Lung microvascular endothelial cell (primary cell): ENCODE data around the gene LYST. TPM values are rescaled to one million over a fixed set of nuclear protein-coding genes. Genes with fewer than 3 reads are reported as not detected.
A peak's percentile ranks its signal among the peaks of the same experiment; 100 is the strongest.
"Not testable (repeated sequence)": the region's sequence is repeated elsewhere in the genome, so short reads cannot be mapped to it uniquely, and the experiment has no call there.

Experiments used
- DNase-seq, 2 donors: peaks; one replicate each; pipeline versions ENCODE4 v3.0.0 to v3.0.0-alpha.2; 2010; ENCODE audit warnings: low read depth in 2 of 2
- total RNA-seq: library from RNA; depleted of rRNA; stranded (reverse); fragments of >200 nt; gene quantifications from 2 replicates; pipeline ENCODE4 v1.2.1, GENCODE V29; 2014

The LYST gene
- total RNA-seq, 1 donor from 2014 or later, result 12.7 TPM

- no peak for DNase-seq
Observed at GRCh38 chr1:235657747-235658526, 208.8 kb downstream of the LYST start.

GRCh38 chr1:235657269-235657668 lies 209.4 kb downstream of the LYST start:
- no peak for DNase-seq

GRCh38 chr1:235652364-235652763 lies 214.3 kb downstream of the LYST start:
- no peak for DNase-seq

- no peak for DNase-seq
Observed at GRCh38 chr1:235651170-235651806, 215.4 kb downstream of the LYST start.

GRCh38 chr1:235650341-235651169 lies 216.2 kb downstream of the LYST start:
- DNase-seq, result no peak

- DNase-seq, result peak in 1 of 2 donors; percentile 15
Observed at GRCh38 chr1:235649368-235650163, 217.1 kb downstream of the LYST start, which contains the start of gene GNG4. TSS of gene GNG4 (minus strand) at chr1:235649784. CDS start at chr1:235583838, 65,946 bp downstream.

GRCh38 chr1:235648954-235649367 lies 217.7 kb downstream of the LYST start:
- DNase-seq, result peak; percentile 66 to 76

GRCh38 chr1:235648407-235648907 lies 218.2 kb downstream of the LYST start:
- DNase-seq, result no peak

- DNase-seq, result not testable (repeated sequence)
Observed at GRCh38 chr1:235647537-235647936, 219.2 kb downstream of the LYST start.

GRCh38 chr1:235646463-235646862 lies 220.2 kb downstream of the LYST start:
- DNase-seq, result no peak

- no peak for DNase-seq
Observed at GRCh38 chr1:235644693-235645305, 221.9 kb downstream of the LYST start.

- DNase-seq, result no peak
Observed at GRCh38 chr1:235643837-235644692, 222.6 kb downstream of the LYST start.

GRCh38 chr1:235642943-235643371 lies 223.7 kb downstream of the LYST start:
- no peak for DNase-seq

GRCh38 chr1:235642011-235642942 lies 224.4 kb downstream of the LYST start:
- DNase-seq, result peak; percentile 84 to 86

GRCh38 chr1:235640580-235640979 lies 226.1 kb downstream of the LYST start:
- DNase-seq, result no peak

GRCh38 chr1:235639226-235640205 lies 227.2 kb downstream of the LYST start:
- no peak for DNase-seq

GRCh38 chr1:235638612-235639011 lies 228.1 kb downstream of the LYST start:
- not testable (repeated sequence) for DNase-seq
